ENCODE results near the gene MED17.

MED17 gene

GRCh38 chr11:93817426-93818348 is 33.6 kb downstream of the MED17 start:
- no peak for DNase-seq (ENCODE audit: low read depth)

GRCh38 chr11:93819966-93820695 is 36.0 kb downstream of the MED17 start:
- no peak for DNase-seq (ENCODE audit: low read depth)

DNA sequence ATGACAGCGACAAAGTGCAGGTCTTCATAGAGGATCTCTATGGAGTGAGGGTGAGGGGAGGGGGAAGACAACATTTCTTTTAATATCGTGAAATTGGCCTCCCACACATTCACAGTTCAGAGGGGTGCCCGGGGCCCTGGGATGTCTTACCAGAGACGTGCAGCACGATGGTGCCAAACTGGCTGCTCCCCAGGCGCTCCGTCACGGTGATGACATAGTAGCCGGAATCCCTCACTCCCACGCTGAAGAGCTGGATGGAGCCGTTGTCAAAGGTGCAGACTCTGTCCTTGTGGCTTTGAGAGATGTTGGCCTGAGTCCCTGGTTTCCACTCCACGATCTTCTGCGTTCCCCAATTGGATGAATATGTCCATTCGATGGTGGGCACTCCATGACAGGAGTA is 36.8 kb downstream of the MED17 start:
- DNase-seq (ENCODE audit: low read depth), result no peak

GRCh38 chr11:93821617-93822016 is 37.5 kb downstream of the MED17 start:
- DNase-seq (ENCODE audit: low read depth), result no peak

DNA sequence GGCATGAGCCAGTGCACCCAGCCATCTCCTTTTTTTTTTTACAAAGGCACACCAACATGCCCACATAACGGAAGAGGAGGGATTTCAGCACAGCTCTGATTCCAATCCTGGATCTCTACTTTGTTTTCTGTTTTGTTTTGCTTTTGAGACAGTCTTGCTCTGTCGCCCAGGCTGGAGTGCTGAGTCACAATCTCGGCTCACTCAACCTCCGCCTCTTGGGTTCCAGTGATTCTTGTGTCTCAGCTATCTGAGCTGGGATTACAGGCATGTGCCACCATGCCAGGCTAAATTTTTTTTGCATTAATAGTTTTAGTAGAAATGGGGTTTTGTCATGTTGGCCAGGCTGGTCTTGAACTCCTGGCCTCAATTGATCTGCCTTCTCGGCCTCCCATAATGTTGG is 38.3 kb downstream of the MED17 start:
- DNase-seq (ENCODE audit: low read depth), result no peak

DNA sequence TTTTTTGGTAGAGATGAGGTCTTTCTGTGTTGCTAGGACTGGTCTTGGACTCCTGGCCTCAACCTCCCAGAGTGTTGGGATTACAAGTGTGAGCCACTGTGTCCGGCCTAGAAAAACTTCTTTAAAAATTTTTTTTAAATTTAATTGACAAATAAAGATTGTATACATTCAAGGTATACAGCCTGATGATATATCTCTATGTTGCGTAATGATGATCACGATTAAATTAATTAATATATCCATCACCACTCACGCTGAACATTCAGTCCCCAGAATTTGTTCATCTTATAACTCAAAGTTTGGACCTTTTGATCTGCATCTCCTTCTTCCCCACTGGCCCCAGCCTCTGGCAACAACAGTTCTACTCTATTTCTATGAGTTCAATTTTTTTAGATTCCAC is 39.1 kb downstream of the MED17 start:
- DNase-seq (ENCODE audit: low read depth), result no peak

GRCh38 chr11:93827363-93827762 is 43.3 kb downstream of the MED17 start:
- DNase-seq (ENCODE audit: low read depth), result no peak

DNA sequence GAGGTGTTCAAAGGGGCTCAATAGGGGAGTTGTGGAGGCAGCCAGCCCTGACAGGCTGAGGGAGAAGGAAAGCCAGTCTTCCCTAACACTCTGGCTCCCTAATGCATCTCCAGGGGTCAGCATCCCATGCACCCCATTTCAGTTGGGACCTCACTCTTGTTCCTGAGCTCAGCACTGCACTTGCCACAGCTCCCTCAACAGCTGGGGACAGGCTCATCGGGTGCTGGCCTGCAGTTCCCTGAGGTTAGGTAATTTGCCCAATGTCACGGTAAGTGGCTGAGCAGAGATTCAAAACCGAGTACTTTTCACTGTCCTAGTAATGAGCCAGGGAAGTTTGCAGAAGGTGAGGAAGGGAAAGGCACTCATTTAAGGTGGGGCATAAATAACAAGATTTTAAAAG is 45.5 kb downstream of the MED17 start:
- no peak for DNase-seq (ENCODE audit: low read depth)

DNA sequence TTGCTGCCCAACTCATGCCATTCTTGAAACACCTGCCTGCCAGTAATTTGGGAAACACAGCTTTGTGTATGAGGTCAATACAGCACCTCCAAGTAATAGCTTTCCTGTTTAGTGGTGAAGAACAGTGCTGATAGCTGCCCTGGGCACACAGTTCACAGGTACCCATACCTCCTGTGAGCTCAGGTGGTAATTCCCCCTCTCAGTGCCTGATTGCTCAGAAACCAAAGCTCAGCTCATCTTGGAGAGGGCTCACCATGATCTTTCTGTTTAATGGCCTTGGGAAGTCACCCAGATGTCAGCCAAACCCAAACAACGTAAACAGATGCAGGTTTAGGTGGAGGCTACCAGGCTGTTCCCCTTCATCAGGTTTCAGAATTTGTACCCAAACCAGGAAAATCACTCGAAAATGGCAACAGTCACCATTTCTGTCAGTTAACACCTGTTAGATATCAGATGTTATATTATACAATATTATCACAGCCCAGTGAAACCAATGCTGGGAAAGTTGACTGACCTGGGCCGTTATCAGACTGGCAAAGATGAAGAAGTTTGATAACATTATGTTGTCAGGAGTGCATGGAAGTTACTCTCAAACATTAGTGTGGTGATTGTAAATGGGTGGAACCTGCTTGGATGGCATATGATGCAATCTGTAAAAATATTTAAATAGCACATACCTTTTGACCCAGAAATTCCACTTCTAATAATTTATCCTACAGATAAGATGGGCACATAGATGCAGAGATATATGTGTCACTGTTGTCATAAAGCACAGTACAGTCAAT is 47.5 kb downstream of the MED17 start:
- no peak for DNase-seq (ENCODE audit: low read depth)

- no peak for DNase-seq (ENCODE audit: low read depth)
These were observed 48.7 kb downstream of the MED17 start for GRCh38 chr11:93832780-93833179.

DNA sequence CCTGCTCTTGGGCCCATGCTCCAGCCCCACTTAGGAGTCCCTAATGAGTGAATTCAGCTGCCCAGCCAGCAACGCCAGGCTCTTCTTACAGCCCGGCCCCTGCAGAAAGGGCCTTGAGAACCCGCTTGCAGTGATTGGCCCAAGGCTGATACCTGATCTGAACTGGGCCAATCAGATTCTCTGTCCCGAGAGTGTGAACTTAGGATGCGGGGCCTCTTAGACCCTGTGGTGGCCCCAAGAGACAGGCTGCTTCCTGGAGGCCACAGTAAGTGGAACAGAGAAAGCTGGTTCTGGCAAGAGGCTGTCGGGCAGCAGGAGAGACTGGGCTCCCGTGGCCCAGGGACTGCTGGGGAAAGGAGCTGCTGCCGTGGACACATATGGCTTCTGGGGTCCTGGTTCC is 54.9 kb downstream of the MED17 start:
- DNase-seq (ENCODE audit: low read depth), result no peak

DNA sequence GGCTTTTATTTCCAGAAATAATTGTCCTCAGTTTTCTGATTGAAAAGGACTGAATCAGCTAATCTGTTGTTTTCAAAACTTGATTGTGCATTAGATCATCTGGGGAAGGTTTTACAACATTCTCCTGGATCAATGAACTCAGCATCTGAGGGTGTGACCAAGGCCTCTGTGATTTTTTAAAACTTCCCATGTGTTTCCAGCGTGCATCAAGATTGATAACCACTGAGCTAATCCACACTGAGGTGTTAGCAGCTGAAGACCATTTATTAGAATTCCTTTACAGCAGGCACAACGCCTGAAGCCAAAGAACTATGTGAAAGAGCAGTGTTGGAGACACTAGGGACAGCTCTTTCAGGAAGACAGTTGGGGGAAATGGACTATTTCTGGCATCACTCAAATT is 56.1 kb downstream of the MED17 start:
- no peak for DNase-seq (ENCODE audit: low read depth)

- no peak for DNase-seq (ENCODE audit: low read depth)
These were observed 56.9 kb downstream of the MED17 start for GRCh38 chr11:93840981-93841380.

GRCh38 chr11:93841446-93841845 is 57.4 kb downstream of the MED17 start:
- DNase-seq (ENCODE audit: low read depth), result no peak

- DNase-seq (ENCODE audit: low read depth), result no peak
These were observed 58.0 kb downstream of the MED17 start for GRCh38 chr11:93842034-93842433.

- DNase-seq (ENCODE audit: low read depth), result peak; percentile 54
These were observed 58.4 kb downstream of the MED17 start for GRCh38 chr11:93842461-93842860.

GRCh38 chr11:93843906-93844305 is 59.8 kb downstream of the MED17 start:
- DNase-seq (ENCODE audit: low read depth), result no peak

- no peak for DNase-seq (ENCODE audit: low read depth)
These were observed 60.5 kb downstream of the MED17 start for GRCh38 chr11:93844568-93844967.

DNA sequence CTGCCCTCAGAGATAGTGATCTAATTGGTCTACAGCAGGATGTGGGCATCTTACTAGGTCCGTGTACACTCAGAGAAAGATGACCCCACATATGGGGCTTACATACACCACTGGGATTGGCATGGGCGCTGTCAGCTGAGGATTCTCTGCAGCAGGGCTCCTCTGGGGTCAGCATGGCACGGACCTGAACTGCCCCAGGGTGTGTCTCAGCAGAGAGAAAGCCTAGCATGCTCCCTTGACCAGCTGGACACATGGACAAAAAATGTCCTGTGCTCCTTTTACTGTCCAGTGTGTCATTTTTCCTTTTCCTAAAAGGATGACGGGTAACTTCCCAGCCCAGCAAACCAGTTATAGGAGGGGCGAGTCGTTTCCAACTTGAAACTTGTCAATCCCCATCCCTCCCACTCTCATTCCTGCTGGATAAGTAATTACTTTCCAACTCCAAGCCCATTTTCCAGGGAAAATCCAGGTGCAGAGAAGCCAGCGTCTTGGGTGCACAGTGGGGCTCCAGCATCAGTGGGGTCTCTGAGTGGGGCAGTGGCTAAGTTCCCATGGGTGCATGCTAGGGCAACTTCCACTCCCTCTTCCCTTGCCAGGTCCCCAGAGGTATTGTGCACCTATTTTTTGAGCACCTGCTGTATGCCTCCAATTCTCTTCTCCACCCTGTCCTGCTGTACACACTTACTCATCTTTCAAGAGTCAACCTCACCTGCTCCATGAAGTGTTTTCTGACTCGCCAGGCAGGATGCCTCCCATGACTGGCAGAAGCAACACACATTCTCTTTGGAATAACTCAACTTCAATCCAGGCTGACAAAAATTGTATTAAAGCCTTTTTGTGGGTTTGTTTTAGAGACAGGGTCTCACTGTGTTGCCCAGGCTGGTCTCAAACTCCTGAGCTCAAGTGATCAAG is 61.4 kb downstream of the MED17 start:
- DNase-seq (ENCODE audit: low read depth), result peak; percentile 50

DNA sequence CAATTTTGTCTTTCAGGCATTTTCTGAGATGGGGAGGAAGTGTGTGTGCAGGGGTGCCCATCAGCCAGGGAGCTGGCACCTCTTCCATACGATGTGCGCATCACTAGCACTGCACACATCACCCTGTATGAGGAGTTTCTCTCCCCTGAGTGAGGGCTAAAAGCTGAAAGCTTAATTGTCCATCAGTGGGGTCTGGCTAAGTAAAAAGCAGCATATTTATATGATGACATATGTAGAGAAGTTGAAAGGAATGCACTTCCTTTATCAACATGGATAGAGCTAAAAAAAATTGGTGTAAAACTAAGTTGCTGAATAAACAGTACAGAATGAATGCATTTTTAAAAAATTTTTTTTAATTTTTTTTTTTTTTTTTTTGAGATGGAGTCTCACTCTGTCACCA is 62.3 kb downstream of the MED17 start:
- peak; percentile 41 for DNase-seq (ENCODE audit: low read depth)

GRCh38 chr11:93849201-93849600 is 65.1 kb downstream of the MED17 start:
- no peak for DNase-seq (ENCODE audit: low read depth)

Data from HS-5 (cell line).